SK-N-SH treated with all-trans-retinoic acid at 6 μM for 48 hours (cell line): Measurements from ENCODE around the gene PDE8A.

Experiments used
- ATAC-seq: fragments of 200-7000 bp; cut with Tn5 transposase; 3 replicates; pipeline ENCODE4 v1.9.1; 2020; ENCODE audit warnings: mild to moderate bottlenecking, moderate library complexity
- ARNTL ChIP-seq: fragments of 450-650 bp; formaldehyde crosslinking; IDR thresholded peaks from 2 replicates; pipeline ENCODE4 v1.5.0; 2020; ENCODE audit warnings: low read depth, mild to moderate bottlenecking, moderate library complexity, borderline replicate concordance
- BACH2 ChIP-seq: fragments of 250-450 bp; sonication (Bioruptor Pico); IDR thresholded peaks from 2 replicates; pipeline ENCODE4 v1.9.0; 2021; ENCODE audit warnings: mild to moderate bottlenecking, borderline replicate concordance
- CREB5 ChIP-seq: fragments of 250-450 bp; sonication (Bioruptor Pico); IDR thresholded peaks from 2 replicates; pipeline ENCODE4 v1.5.1; 2020; ENCODE audit warnings: low read depth, mild to moderate bottlenecking, moderate library complexity
- CSDC2 ChIP-seq: fragments of 250-450 bp; sonication (Bioruptor Pico); IDR thresholded peaks from 2 replicates; pipeline ENCODE4 v1.5.0; 2020; ENCODE audit warnings: mild to moderate bottlenecking, moderate library complexity
- CSRNP3 ChIP-seq: fragments of 250-450 bp; sonication (Bioruptor Pico); IDR thresholded peaks from 2 replicates; pipeline ENCODE4 v1.5.1; 2021; ENCODE audit warnings: mild to moderate bottlenecking, moderate library complexity
- ESRRG ChIP-seq: fragments of 250-450 bp; sonication (Bioruptor Pico); IDR thresholded peaks from 2 replicates; pipeline ENCODE4 v1.6.1; 2021; ENCODE audit warnings: mild to moderate bottlenecking
- GLIS3 ChIP-seq: fragments of 250-450 bp; sonication (Bioruptor Pico); IDR thresholded peaks from 2 replicates; pipeline ENCODE4 v1.5.0; 2020; ENCODE audit warnings: mild to moderate bottlenecking, moderate library complexity
- ISL1 ChIP-seq: fragments of 250-450 bp; sonication (Bioruptor Pico); IDR thresholded peaks from 2 replicates; pipeline ENCODE4 v2.1.2; 2022; ENCODE audit warnings: mild to moderate bottlenecking, moderate library complexity
- OSR1 ChIP-seq: fragments of 250-450 bp; sonication (Bioruptor Pico); IDR thresholded peaks from 2 replicates; pipeline ENCODE4 v1.8.0; 2022; ENCODE audit warnings: moderate library complexity, mild to moderate bottlenecking, inconsistent platforms
- PATZ1 ChIP-seq: fragments of 250-450 bp; sonication (Bioruptor Pico); IDR thresholded peaks from 2 replicates; pipeline ENCODE4 v1.8.0; 2020; ENCODE audit warnings: mild to moderate bottlenecking, moderate library complexity, borderline replicate concordance
- POU6F1 ChIP-seq: fragments of 250-450 bp; sonication (Bioruptor Pico); IDR thresholded peaks from 2 replicates; pipeline ENCODE4 v1.8.0; 2021; ENCODE audit warnings: low read depth, mild to moderate bottlenecking, moderate library complexity, borderline replicate concordance
- PPARA ChIP-seq: fragments of 250-450 bp; sonication (Bioruptor Pico); IDR thresholded peaks from 2 replicates; pipeline ENCODE4 v1.5.0; 2020; ENCODE audit warnings: mild to moderate bottlenecking, borderline replicate concordance
- RARB ChIP-seq: fragments of 250-450 bp; sonication (Bioruptor Pico); IDR thresholded peaks from 2 replicates; pipeline ENCODE4 v1.8.0; 2021; ENCODE audit warnings: mild to moderate bottlenecking, moderate library complexity
- SNAI2 ChIP-seq: fragments of 250-450 bp; sonication (Bioruptor Pico); IDR thresholded peaks from 2 replicates; pipeline ENCODE4 v1.5.0; 2020; ENCODE audit warnings: mild to moderate bottlenecking, moderate library complexity
- TCF4 ChIP-seq: fragments of 250-450 bp; sonication (Bioruptor Pico); IDR thresholded peaks from 2 replicates; pipeline ENCODE4 v1.8.0; 2021; ENCODE audit warnings: mild to moderate bottlenecking, moderate library complexity, borderline replicate concordance
- TOX ChIP-seq: fragments of 250-450 bp; sonication (Bioruptor Pico); IDR thresholded peaks from 2 replicates; pipeline ENCODE4 v1.8.0; 2021; ENCODE audit warnings: mild to moderate bottlenecking, moderate library complexity, borderline replicate concordance
- TSHZ2 ChIP-seq: fragments of 250-450 bp; sonication (Bioruptor Pico); IDR thresholded peaks from 2 replicates; pipeline ENCODE4 v1.5.0; 2020; ENCODE audit warnings: mild to moderate bottlenecking, moderate library complexity
- ZC3H10 ChIP-seq: fragments of 250-450 bp; sonication (Bioruptor Pico); IDR thresholded peaks from 2 replicates; pipeline ENCODE4 v1.5.1; 2021; ENCODE audit warnings: mild to moderate bottlenecking, moderate library complexity
- ZFP3 ChIP-seq: fragments of 250-450 bp; sonication (Bioruptor Pico); IDR thresholded peaks from 2 replicates; pipeline ENCODE4 v1.5.0; 2020; ENCODE audit warnings: mild to moderate bottlenecking, moderate library complexity
- ZFP30 ChIP-seq: fragments of 450-650 bp; formaldehyde crosslinking; IDR thresholded peaks from 2 replicates; pipeline ENCODE4 v1.5.0; 2022; ENCODE audit warnings: mild to moderate bottlenecking, moderate library complexity
- ZNF565 ChIP-seq: fragments of 450-650 bp; formaldehyde crosslinking; conservative IDR thresholded peaks from 2 replicates; pipeline ENCODE4 v1.5.0; 2020; ENCODE audit warnings: low read depth, mild to moderate bottlenecking, moderate library complexity
- ZNF8 ChIP-seq: fragments of 450-650 bp; formaldehyde crosslinking; IDR thresholded peaks from 2 replicates; pipeline ENCODE4 v1.5.0; 2020; ENCODE audit warnings: mild to moderate bottlenecking, moderate library complexity

The PDE8A gene

GRCh38 chr15:85009435-85009834 lies 27.8 kb downstream of the PDE8A start (continued):
- no peak for TF ChIP-seq PATZ1

GRCh38 chr15:85010071-85010385 lies 28.4 kb downstream of the PDE8A start:
- no peak for ATAC-seq
- TF ChIP-seq ZFP3 (CRISPR knock-in tag) (no peak), TOX (CRISPR knock-in tag) (no peak), ZNF8 (CRISPR knock-in tag) (no peak), ISL1 (CRISPR knock-in tag) (no peak), ARNTL (CRISPR knock-in tag) (no peak), BACH2 (CRISPR knock-in tag) (no peak), ESRRG (no peak), ZC3H10 (CRISPR knock-in tag) (no peak), PPARA (CRISPR knock-in tag) (no peak), SNAI2 (no peak), TCF4 (no peak), ZNF565 (CRISPR knock-in tag) (no peak), OSR1 (CRISPR knock-in tag) (no peak), CSRNP3 (CRISPR knock-in tag) (no peak), CREB5 (CRISPR knock-in tag) (no peak), ZFP30 (CRISPR knock-in tag) (no peak), POU6F1 (no peak), CSDC2 (CRISPR knock-in tag) (no peak), TSHZ2 (CRISPR knock-in tag) (no peak)

GRCh38 chr15:85010386-85011159 lies 28.9 kb downstream of the PDE8A start:
- ATAC-seq = no peak
- TF ChIP-seq ISL1 (CRISPR knock-in tag) (no peak), ZFP30 (CRISPR knock-in tag) (no peak), ESRRG (no peak), PPARA (CRISPR knock-in tag) (no peak), PATZ1 (no peak), SNAI2 (no peak), ZC3H10 (CRISPR knock-in tag) (no peak), ZNF565 (CRISPR knock-in tag) (no peak), OSR1 (CRISPR knock-in tag) (no peak), ARNTL (CRISPR knock-in tag) (no peak), ZFP3 (CRISPR knock-in tag) (no peak), CREB5 (CRISPR knock-in tag) (no peak), TCF4 (no peak), TOX (CRISPR knock-in tag) (no peak), RARB (CRISPR knock-in tag) (no peak), POU6F1 (no peak), BACH2 (CRISPR knock-in tag) (no peak), GLIS3 (CRISPR knock-in tag) (no peak), ZNF8 (CRISPR knock-in tag) (no peak)
